Activated T-helper 2 cell treated with anti-CD3 and anti-CD28 coated beads, Interferon-gamma antibody, Interleukin-2, Interleukin-4, amounts not matched to agents 10 μg/mL and 5 μg/mL and 100 μg/mL, durations not matched to agents 14 hours and 24 hours and 36 hours (primary cell): ENCODE measurements around the gene GPR162. TPM values are rescaled to one million over a fixed set of nuclear protein-coding genes. Genes with fewer than 3 reads are reported as not detected.

Source experiments
- DNase-seq: peaks from one replicate; pipeline ENCODE4 v3.0.0; 2021; ENCODE audit warnings: low spot score
- H3K27ac Mint-ChIP-seq: one replicate; pipeline ENCODE4 v1.8.0; 2021; ENCODE audit warnings: mixed read lengths
- H3K27me3 Mint-ChIP-seq: one replicate; pipeline ENCODE4 v1.8.0; 2021; ENCODE audit warnings: low read depth, mixed read lengths
- H3K36me3 Mint-ChIP-seq: one replicate; pipeline ENCODE4 v1.8.0; 2021; ENCODE audit warnings: low read depth, mixed read lengths
- H3K4me1 Mint-ChIP-seq: one replicate; pipeline ENCODE4 v1.8.0; 2021; ENCODE audit warnings: low read depth, mixed read lengths
- H3K4me3 Mint-ChIP-seq: one replicate; pipeline ENCODE4 v1.8.0; 2021; ENCODE audit warnings: low read depth, mild to moderate bottlenecking, moderate library complexity, mixed read lengths
- H3K9me3 Mint-ChIP-seq: one replicate; pipeline ENCODE4 v1.8.0; 2021; ENCODE audit warnings: mixed read lengths
- intact Hi-C: fragments of 100-400 bp; cut with micrococcal nuclease; formaldehyde crosslinking; loops from one replicate; pipeline ENCODE4 v1.15.1; 2023
- total RNA-seq: library from RNA; stranded (reverse); gene quantifications from 2 replicates; pipeline ENCODE4 v1.2.3, GENCODE V29; 2022

GPR162 gene
- total RNA-seq, 1 donor from 2014 or later: 0.11 TPM

GRCh38 chr12:6849976-6850560 lies 28.4 kb downstream of the GPR162 start:
- peak overlapping the region; percentile 96 for H3K4me3 Mint-ChIP-seq
- H3K27ac Mint-ChIP-seq: peak overlapping the region; percentile 39
- no peaks in the 10 kb centered on the region for H3K9me3 Mint-ChIP-seq
- intact Hi-C loops: loop anchor here (5.0 kb wide), 2 partner anchors 283 to 358 kb away; partner anchors contain the start of genes MRPL51, NCAPD2 and NOP2
- peaks cover 44% of the 10 kb centered on the region for H3K36me3 Mint-ChIP-seq
- peaks cover 34% of the 10 kb centered on the region for H3K4me1 Mint-ChIP-seq
- DNase-seq: no peak
- no peaks in the 10 kb centered on the region for H3K27me3 Mint-ChIP-seq

GRCh38 chr12:6850796-6851152 lies 29.2 kb downstream of the GPR162 start:
- Mint-ChIP-seq H3K4me1 (peaks cover 34% of the 10 kb centered on the region), H3K27me3 (no peaks in the 10 kb centered on the region), H3K4me3 (peak overlapping the region; percentile 96), H3K27ac (peak overlapping the region; percentile 97), H3K36me3 (peaks cover 47% of the 10 kb centered on the region), H3K9me3 (no peaks in the 10 kb centered on the region)
- no peak for DNase-seq
- intact Hi-C loops: loop anchor here (1.0 to 5.0 kb wide), 3 partner anchors 120 to 358 kb away; partner anchors contain the start of genes EMG1, MRPL51, NCAPD2 and NOP2

GRCh38 chr12:6851153-6851920 lies 29.7 kb downstream of the GPR162 start, which contains the start of gene CDCA3:
Gene CDCA3, minus strand, starts transcription at chr12:6851286. Its CDS starts 334 bp downstream, at chr12:6850952.
- Mint-ChIP-seq H3K4me1 (peaks cover 34% of the 10 kb centered on the region), H3K4me3 (peak within 1 kb of the TSS; percentile 96), H3K27ac (peak within 1 kb of the TSS; percentile 97), H3K27me3 (no peaks in the 10 kb centered on the region), H3K36me3 (peaks cover 49% of the 10 kb centered on the region), H3K9me3 (no peaks in the 10 kb centered on the region)
- peak; percentile 92 for DNase-seq
- intact Hi-C loops: loop anchor here (1.0 to 5.0 kb wide), 3 partner anchors 119 to 359 kb away; partner anchors contain the start of genes EMG1, MRPL51, NCAPD2 and NOP2

GRCh38 chr12:6851921-6852650 lies 30.5 kb downstream of the GPR162 start, which contains the start of gene USP5:
Gene USP5, plus strand, starts transcription at chr12:6852150. Its CDS starts 30 bp downstream, at chr12:6852180.
- intact Hi-C loops: loop anchor here (1.0 to 5.0 kb wide), 10 partner anchors 15 to 360 kb away; partner anchors contain the start of genes EMG1, ING4, MLF2 and MRPL51
- Mint-ChIP-seq H3K27ac (peak within 1 kb of the TSS; percentile 97), H3K4me3 (peak within 1 kb of the TSS; percentile 96), H3K27me3 (no peaks in the 10 kb centered on the region), H3K9me3 (no peaks in the 10 kb centered on the region), H3K4me1 (peaks cover 34% of the 10 kb centered on the region), H3K36me3 (peaks cover 47% of the 10 kb centered on the region)
- DNase-seq: peak; percentile 99

GRCh38 chr12:6852651-6853354 lies 31.2 kb downstream of the GPR162 start:
- DNase-seq: peak; percentile 61
- H3K4me1 Mint-ChIP-seq: peaks cover 31% of the 10 kb centered on the region
- intact Hi-C loops: loop anchor here (1.0 to 5.0 kb wide), 9 partner anchors 14 to 361 kb away; partner anchors contain the start of genes ING4, MLF2, MRPL51 and NCAPD2
- H3K36me3 Mint-ChIP-seq: peaks cover 48% of the 10 kb centered on the region
- no peaks in the 10 kb centered on the region for H3K9me3 Mint-ChIP-seq
- peak overlapping the region; percentile 97 for H3K27ac Mint-ChIP-seq
- H3K27me3 Mint-ChIP-seq: no peaks in the 10 kb centered on the region
- H3K4me3 Mint-ChIP-seq: peak overlapping the region; percentile 96

GRCh38 chr12:6853626-6854025 lies 32.0 kb downstream of the GPR162 start:
- no peak for DNase-seq
- Mint-ChIP-seq H3K27ac (peak overlapping the region; percentile 97), H3K9me3 (no peaks in the 10 kb centered on the region), H3K36me3 (peaks cover 49% of the 10 kb centered on the region), H3K4me1 (peaks cover 27% of the 10 kb centered on the region), H3K27me3 (no peaks in the 10 kb centered on the region), H3K4me3 (peak overlapping the region; percentile 96)
- intact Hi-C loops: loop anchor here (2.0 to 5.0 kb wide), 3 partner anchors 63 to 361 kb away; partner anchors contain the start of genes MRPL51, NCAPD2 and NOP2

GRCh38 chr12:6854036-6854435 lies 32.4 kb downstream of the GPR162 start:
- no peaks in the 10 kb centered on the region for H3K9me3 Mint-ChIP-seq
- no peaks in the 10 kb centered on the region for H3K27me3 Mint-ChIP-seq
- peak overlapping the region; percentile 96 for H3K4me3 Mint-ChIP-seq
- intact Hi-C loops: loop anchor here (5.0 kb wide), 2 partner anchors 287 to 362 kb away; partner anchors contain the start of genes MRPL51, NCAPD2 and NOP2
- H3K36me3 Mint-ChIP-seq: peaks cover 51% of the 10 kb centered on the region
- DNase-seq: no peak
- peaks cover 27% of the 10 kb centered on the region for H3K4me1 Mint-ChIP-seq
- H3K27ac Mint-ChIP-seq: peak overlapping the region; percentile 97

GRCh38 chr12:6855322-6855721 lies 33.7 kb downstream of the GPR162 start:
- Mint-ChIP-seq H3K9me3 (no peaks in the 10 kb centered on the region), H3K27ac (no peak overlapping the region), H3K4me1 (peaks cover 17% of the 10 kb centered on the region), H3K27me3 (no peaks in the 10 kb centered on the region), H3K36me3 (peaks cover 45% of the 10 kb centered on the region), H3K4me3 (no peak overlapping the region)
- intact Hi-C loops: no loop called here
- no peak for DNase-seq

GRCh38 chr12:6858799-6859198 lies 37.2 kb downstream of the GPR162 start:
- Mint-ChIP-seq H3K9me3 (no peaks in the 10 kb centered on the region), H3K36me3 (peaks cover 60% of the 10 kb centered on the region), H3K27ac (no peak overlapping the region), H3K4me1 (peaks cover 4% of the 10 kb centered on the region), H3K4me3 (no peak overlapping the region), H3K27me3 (no peaks in the 10 kb centered on the region)
- DNase-seq: no peak
- intact Hi-C loops: no loop called here

GRCh38 chr12:6860116-6860515 lies 38.5 kb downstream of the GPR162 start:
- peaks cover 69% of the 10 kb centered on the region for H3K36me3 Mint-ChIP-seq
- DNase-seq: no peak

GRCh38 chr12:6860942-6861341 lies 39.3 kb downstream of the GPR162 start:
- intact Hi-C loops: no loop called here

More at GRCh38 chr12:6860116-6860515, 38.5 kb downstream of the GPR162 start:
- H3K4me3 Mint-ChIP-seq: no peak overlapping the region
- no peak overlapping the region for H3K27ac Mint-ChIP-seq
- H3K27me3 Mint-ChIP-seq: no peaks in the 10 kb centered on the region
- H3K9me3 Mint-ChIP-seq: no peaks in the 10 kb centered on the region
- intact Hi-C loops: no loop called here
- H3K4me1 Mint-ChIP-seq: no peaks in the 10 kb centered on the region

GRCh38 chr12:6861391-6861790 lies 39.8 kb downstream of the GPR162 start:
- intact Hi-C loops: no loop called here
- peaks cover 70% of the 10 kb centered on the region for H3K36me3 Mint-ChIP-seq

More at GRCh38 chr12:6860942-6861341, 39.3 kb downstream of the GPR162 start:
- H3K9me3 Mint-ChIP-seq: no peaks in the 10 kb centered on the region
- no peak for DNase-seq
- no peak overlapping the region for H3K4me3 Mint-ChIP-seq
- H3K4me1 Mint-ChIP-seq: no peaks in the 10 kb centered on the region
- H3K27ac Mint-ChIP-seq: no peak overlapping the region
- peaks cover 70% of the 10 kb centered on the region for H3K36me3 Mint-ChIP-seq
- H3K27me3 Mint-ChIP-seq: no peaks in the 10 kb centered on the region

More at GRCh38 chr12:6861391-6861790, 39.8 kb downstream of the GPR162 start:
- no peaks in the 10 kb centered on the region for H3K9me3 Mint-ChIP-seq
- H3K27me3 Mint-ChIP-seq: no peaks in the 10 kb centered on the region
- no peak for DNase-seq
- H3K4me1 Mint-ChIP-seq: peaks cover under 1% of the 10 kb centered on the region
- H3K4me3 Mint-ChIP-seq: no peak overlapping the region
- no peak overlapping the region for H3K27ac Mint-ChIP-seq
